Hepatocyte (in vitro differentiated cells): ENCODE measurements around the gene SMIM31. TPM values are rescaled to one million over a fixed set of nuclear protein-coding genes. Genes with fewer than 3 reads are reported as not detected.

Source experiments
- DNase-seq: peaks from one replicate; pipeline ENCODE4 v3.0.0-alpha.2; 2016; ENCODE audit warnings: low spot score
- H2AFZ ChIP-seq: fragments of 200-600 bp; sonication (generic); 2 replicates; pipeline ENCODE4 v1.6.0; 2016; ENCODE audit warnings: antibody characterized with exemption, mild to moderate bottlenecking
- H3K27ac ChIP-seq: fragments of 200-600 bp; sonication (generic); 2 replicates; pipeline ENCODE4 v1.5.1; 2016; ENCODE audit warnings: mild to moderate bottlenecking
- H3K27me3 ChIP-seq: fragments of 200-600 bp; sonication (generic); 2 replicates; pipeline ENCODE4 v1.6.1; 2016
- H3K36me3 ChIP-seq: fragments of 200-600 bp; sonication (generic); replicated peaks from 2 replicates; pipeline ENCODE4 v1.5.1; 2016; ENCODE audit warnings: low read depth; ENCODE audit not compliant: insufficient read depth
- H3K4me1 ChIP-seq: fragments of 200-600 bp; sonication (generic); 2 replicates; pipeline ENCODE4 v1.5.1; 2016; ENCODE audit warnings: mild to moderate bottlenecking, moderate library complexity; ENCODE audit not compliant: insufficient read depth
- H3K4me2 ChIP-seq: fragments of 200-600 bp; sonication (generic); 2 replicates; pipeline ENCODE4 v1.6.0; 2016
- H3K4me3 ChIP-seq: fragments of 200-600 bp; sonication (generic); 2 replicates; pipeline ENCODE4 v1.5.1; 2016; ENCODE audit warnings: mild to moderate bottlenecking
- H3K79me2 ChIP-seq: fragments of 200-600 bp; sonication (generic); 2 replicates; pipeline ENCODE4 v1.6.0; 2017; ENCODE audit warnings: mild to moderate bottlenecking
- H3K9me2 ChIP-seq: fragments of 200-600 bp; sonication (generic); replicated peaks from 2 replicates; pipeline ENCODE4 v1.6.0; 2017; ENCODE audit warnings: mild to moderate bottlenecking; ENCODE audit not compliant: insufficient read depth
- H3K9me3 ChIP-seq: fragments of 200-600 bp; sonication (generic); 2 replicates; pipeline ENCODE4 v1.5.1; 2016; ENCODE audit warnings: low read depth, mild to moderate bottlenecking
- H4K20me1 ChIP-seq: fragments of 200-600 bp; sonication (generic); 2 replicates; pipeline ENCODE4 v1.6.0; 2016; ENCODE audit warnings: mild to moderate bottlenecking; ENCODE audit not compliant: insufficient read depth, poor library complexity, severe bottlenecking
- CTCF ChIP-seq: fragments of 200-600 bp; sonication (generic); IDR thresholded peaks from 2 replicates; pipeline ENCODE4 v1.5.1; 2016; ENCODE audit warnings: antibody characterized with exemption, mild to moderate bottlenecking; ENCODE audit not compliant: poor library complexity
- EZH2 ChIP-seq: fragments of 200-600 bp; sonication (generic); IDR thresholded peaks from 2 replicates; pipeline ENCODE4 v1.6.1; 2016; ENCODE audit warnings: antibody characterized with exemption, mild to moderate bottlenecking, borderline replicate concordance
- EZH2phosphoT487 ChIP-seq: fragments of 200-600 bp; sonication (generic); IDR thresholded peaks from one replicate; pipeline ENCODE4 v1.6.1; 2018; ENCODE audit warnings: antibody characterized with exemption, mild to moderate bottlenecking, low read depth, moderate library complexity; ENCODE audit not compliant: unreplicated experiment, severe bottlenecking
- WGBS: methylation state at CpG from one replicate; pipeline ENCODE4 v1.1.6; 2016; ENCODE audit warnings: low lambda C conversion rate; ENCODE audit errors: missing lambda C conversion rate; 5-methylcytosine and 5-hydroxymethylcytosine counted together
- polyA plus RNA-seq: library from polyadenylated mRNA; unstranded; fragments of >200 nt; fragmentation: Nextera tagmentation; extraction: Ambion mirVana; gene quantifications from 2 replicates; pipeline ENCODE4 v1.2.1, GENCODE V29; 2016
- total RNA-seq: library from RNA; depleted of rRNA; stranded (reverse); fragments of >200 nt; gene quantifications from 2 replicates; pipeline ENCODE4 v1.2.3, GENCODE V29; 2014

The SMIM31 gene
- total and polyA plus RNA-seq, 2 experiments from 2014 or later = 0.43 to 0.51 TPM

GRCh38 chr4:164813554-164813953 is 59.6 kb downstream of the SMIM31 start:
- DNase-seq = no peak
- H3K27ac ChIP-seq = no peak overlapping the region

GRCh38 chr4:164815711-164816110 is 61.8 kb downstream of the SMIM31 start:
- 3% methylated on average over 1 of the region's 1 CpG for WGBS
- no peak overlapping the region for H3K4me3 ChIP-seq
- no peak overlapping the region for H3K4me2 ChIP-seq
- no peak for DNase-seq
- H4K20me1 ChIP-seq = no peaks in the 10 kb centered on the region
- H3K27ac ChIP-seq = no peak overlapping the region
- no peaks in the 10 kb centered on the region for H3K9me2 ChIP-seq
- TF ChIP-seq EZH2 (no peak), CTCF (no peak), EZH2phosphoT487 (no peak)
- no peaks in the 10 kb centered on the region for H3K36me3 ChIP-seq
- no peaks in the 10 kb centered on the region for H3K79me2 ChIP-seq
- no peaks in the 10 kb centered on the region for H3K27me3 ChIP-seq
- no peak overlapping the region for H2AFZ ChIP-seq
- no peaks in the 10 kb centered on the region for H3K4me1 ChIP-seq
- no peaks in the 10 kb centered on the region for H3K9me3 ChIP-seq

More at GRCh38 chr4:164813554-164813953, 59.6 kb downstream of the SMIM31 start:
- Histone ChIP-seq H4K20me1 (no peaks in the 10 kb centered on the region), H3K9me2 (no peaks in the 10 kb centered on the region), H3K27me3 (no peaks in the 10 kb centered on the region), H3K36me3 (no peaks in the 10 kb centered on the region), H3K9me3 (no peaks in the 10 kb centered on the region), H3K4me3 (no peak overlapping the region), H3K4me1 (no peaks in the 10 kb centered on the region), H3K79me2 (no peaks in the 10 kb centered on the region), H2AFZ (no peak overlapping the region), H3K4me2 (no peak overlapping the region)
- WGBS = 50% methylated on average over 2 of the region's 2 CpGs
- TF ChIP-seq EZH2phosphoT487 = no peak
- TF ChIP-seq EZH2 = no peak
- no peak for TF ChIP-seq CTCF

GRCh38 chr4:164819366-164819765 is 65.4 kb downstream of the SMIM31 start:
- Histone ChIP-seq H3K9me2 (no peaks in the 10 kb centered on the region), H4K20me1 (no peaks in the 10 kb centered on the region), H3K4me3 (no peak overlapping the region), H3K27ac (no peak overlapping the region), H3K27me3 (no peaks in the 10 kb centered on the region), H3K79me2 (no peaks in the 10 kb centered on the region), H3K4me2 (no peak overlapping the region), H3K9me3 (no peaks in the 10 kb centered on the region), H3K4me1 (no peaks in the 10 kb centered on the region), H3K36me3 (no peaks in the 10 kb centered on the region), H2AFZ (no peak overlapping the region)
- TF ChIP-seq CTCF = no peak
- TF ChIP-seq EZH2phosphoT487 = no peak
- TF ChIP-seq EZH2 = no peak
- WGBS = 77% methylated on average over 1 of the region's 1 CpG
- no peak for DNase-seq

- Histone ChIP-seq H3K27me3 (no peaks in the 10 kb centered on the region), H3K9me3 (no peaks in the 10 kb centered on the region), H3K4me1 (no peaks in the 10 kb centered on the region), H3K4me2 (no peak overlapping the region), H3K79me2 (no peaks in the 10 kb centered on the region), H4K20me1 (no peaks in the 10 kb centered on the region), H3K4me3 (no peak overlapping the region), H3K27ac (no peak overlapping the region), H2AFZ (no peak overlapping the region), H3K9me2 (no peaks in the 10 kb centered on the region), H3K36me3 (no peaks in the 10 kb centered on the region)
- DNase-seq = no peak
- 50% methylated on average over 4 of the region's 4 CpGs for WGBS
- TF ChIP-seq EZH2phosphoT487 = no peak
- no peak for TF ChIP-seq CTCF
- TF ChIP-seq EZH2 = no peak
These were observed 67.8 kb downstream of the SMIM31 start for GRCh38 chr4:164821711-164822110.
